DMS153 treated with DMSO at 0.1 percent for 48 hours (cell line): ENCODE measurements around the gene SH3RF3.

Experiments used
- DNase-seq: peaks from one replicate; lab custom pipeline; 2025; ENCODE audit not compliant: unreplicated experiment; lab: John Stamatoyannopoulos, UW

The SH3RF3 gene

GRCh38 chr2:109176928-109177327 lies 47.9 kb downstream of the SH3RF3 start:
- DNase-seq: no peak

- no peak for DNase-seq
Observed at GRCh38 chr2:109177635-109178034, 48.6 kb downstream of the SH3RF3 start.

- DNase-seq: no peak
Observed at GRCh38 chr2:109178968-109179367, 50.0 kb downstream of the SH3RF3 start.

- no peak for DNase-seq
Observed at GRCh38 chr2:109180786-109181185, 51.8 kb downstream of the SH3RF3 start.

- no peak for DNase-seq
Observed at GRCh38 chr2:109182426-109182825, 53.4 kb downstream of the SH3RF3 start.

GRCh38 chr2:109183871-109184270 lies 54.9 kb downstream of the SH3RF3 start:
- no peak for DNase-seq

GRCh38 chr2:109184368-109184767 lies 55.4 kb downstream of the SH3RF3 start:
- DNase-seq: no peak

- no peak for DNase-seq
Observed at GRCh38 chr2:109185338-109185737, 56.3 kb downstream of the SH3RF3 start.

- DNase-seq: no peak
Observed at GRCh38 chr2:109185821-109186570, 57.0 kb downstream of the SH3RF3 start.

- DNase-seq: no peak
Observed at GRCh38 chr2:109186656-109187250, 57.7 kb downstream of the SH3RF3 start.

GRCh38 chr2:109187711-109188495 lies 58.9 kb downstream of the SH3RF3 start:
- no peak for DNase-seq

- DNase-seq: no peak
Observed at GRCh38 chr2:109188496-109188890, 59.5 kb downstream of the SH3RF3 start.

- no peak for DNase-seq
Observed at GRCh38 chr2:109188898-109189297, 59.9 kb downstream of the SH3RF3 start.

- no peak for DNase-seq
Observed at GRCh38 chr2:109189751-109190150, 60.7 kb downstream of the SH3RF3 start.

- DNase-seq: no peak
Observed at GRCh38 chr2:109193807-109194619, 65.0 kb downstream of the SH3RF3 start.

- DNase-seq: no peak
Observed at GRCh38 chr2:109194620-109194937, 65.6 kb downstream of the SH3RF3 start.

- no peak for DNase-seq
Observed at GRCh38 chr2:109195193-109196045, 66.4 kb downstream of the SH3RF3 start.

- DNase-seq: no peak
Observed at GRCh38 chr2:109196081-109196875, 67.3 kb downstream of the SH3RF3 start.
